KOPT-K1 (cell line): ENCODE data around the gene HADHA.

Experiments used
- H3K27ac ChIP-seq: fragments of 200-600 bp; sonication (generic); 2 replicates; pipeline ENCODE4 v1.5.1; 2016; ENCODE audit warnings: antibody characterized with exemption, mild to moderate bottlenecking, low read depth, low read length; ENCODE audit not compliant: poor library complexity, severe bottlenecking
- H3K36me3 ChIP-seq: fragments of 200-600 bp; sonication (generic); 2 replicates; pipeline ENCODE4 v1.5.1; 2017; ENCODE audit warnings: antibody characterized with exemption, mild to moderate bottlenecking, low read length, moderate library complexity; ENCODE audit not compliant: insufficient read depth
- H3K9me3 ChIP-seq: fragments of 200-600 bp; sonication (generic); 2 replicates; pipeline ENCODE4 v1.5.1; 2017; ENCODE audit warnings: antibody characterized with exemption, low read length, mild to moderate bottlenecking; ENCODE audit not compliant: insufficient read depth, poor library complexity, severe bottlenecking

The HADHA gene

DNA sequence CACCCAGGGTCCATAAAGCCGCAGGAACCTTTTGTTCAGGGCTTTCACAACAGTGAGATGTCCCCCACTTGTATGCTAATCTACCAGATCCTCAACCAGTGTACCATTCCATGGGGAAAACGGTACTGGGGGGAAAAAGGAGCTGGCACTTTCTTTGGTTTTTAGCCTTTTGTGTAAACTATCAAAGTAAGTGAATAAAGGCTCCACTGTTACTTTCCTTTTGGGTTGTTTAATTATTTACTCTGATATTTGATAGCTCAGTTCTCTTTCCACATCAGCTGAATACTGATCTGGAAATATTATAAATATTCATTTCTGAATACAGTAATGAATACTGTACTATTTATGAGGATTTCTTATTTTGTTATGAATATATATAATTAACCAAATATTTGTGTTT, 20.3 kb downstream of the HADHA start:
- peaks cover 93% of the 10 kb centered on the region for H3K36me3 ChIP-seq
- no peak overlapping the region for H3K27ac ChIP-seq
- peaks cover 4% of the 10 kb centered on the region for H3K9me3 ChIP-seq

- H3K27ac ChIP-seq: no peak overlapping the region
- H3K9me3 ChIP-seq: peaks cover 4% of the 10 kb centered on the region
- peaks cover 86% of the 10 kb centered on the region for H3K36me3 ChIP-seq
These were observed 21.4 kb downstream of the HADHA start for GRCh38 chr2:26223018-26223417.

DNA sequence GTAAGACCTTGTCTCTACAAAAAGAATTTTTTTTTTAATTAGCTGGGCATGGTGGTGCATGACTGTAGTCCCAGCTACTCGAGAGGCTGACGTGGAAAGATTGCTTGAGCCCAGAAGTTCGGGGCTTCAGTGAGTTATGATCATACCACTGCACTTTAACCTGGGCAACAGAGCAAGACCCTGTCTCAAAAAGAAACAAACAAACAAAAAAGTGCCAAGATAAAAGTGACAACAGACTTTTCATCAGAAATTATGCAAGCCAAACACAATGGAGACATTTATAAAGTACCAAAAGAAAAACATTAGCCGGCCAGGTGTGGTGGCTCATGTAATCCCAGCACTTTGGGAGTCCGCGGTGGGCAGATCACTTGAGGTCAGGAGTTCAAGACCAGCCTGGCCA, 26.7 kb downstream of the HADHA start:
- Histone ChIP-seq H3K27ac (no peak overlapping the region), H3K36me3 (peaks cover 90% of the 10 kb centered on the region), H3K9me3 (no peaks in the 10 kb centered on the region)

- Histone ChIP-seq H3K9me3 (no peaks in the 10 kb centered on the region), H3K27ac (no peak overlapping the region), H3K36me3 (peaks cover 90% of the 10 kb centered on the region)
These were observed 27.8 kb downstream of the HADHA start for GRCh38 chr2:26216587-26216986.

- Histone ChIP-seq H3K27ac (no peak overlapping the region), H3K36me3 (peaks cover 92% of the 10 kb centered on the region), H3K9me3 (no peaks in the 10 kb centered on the region)
These were observed 28.6 kb downstream of the HADHA start for GRCh38 chr2:26215833-26216232.

- H3K36me3 ChIP-seq: peaks cover 92% of the 10 kb centered on the region
- no peak overlapping the region for H3K27ac ChIP-seq
These were observed 29.7 kb downstream of the HADHA start for GRCh38 chr2:26214759-26215158.

GRCh38 chr2:26212011-26212410, 32.4 kb downstream of the HADHA start:
- Histone ChIP-seq H3K36me3 (peaks cover 100% of the 10 kb centered on the region), H3K9me3 (no peaks in the 10 kb centered on the region), H3K27ac (no peak overlapping the region)

More at GRCh38 chr2:26214759-26215158, 29.7 kb downstream of the HADHA start:
- H3K9me3 ChIP-seq: no peaks in the 10 kb centered on the region

DNA sequence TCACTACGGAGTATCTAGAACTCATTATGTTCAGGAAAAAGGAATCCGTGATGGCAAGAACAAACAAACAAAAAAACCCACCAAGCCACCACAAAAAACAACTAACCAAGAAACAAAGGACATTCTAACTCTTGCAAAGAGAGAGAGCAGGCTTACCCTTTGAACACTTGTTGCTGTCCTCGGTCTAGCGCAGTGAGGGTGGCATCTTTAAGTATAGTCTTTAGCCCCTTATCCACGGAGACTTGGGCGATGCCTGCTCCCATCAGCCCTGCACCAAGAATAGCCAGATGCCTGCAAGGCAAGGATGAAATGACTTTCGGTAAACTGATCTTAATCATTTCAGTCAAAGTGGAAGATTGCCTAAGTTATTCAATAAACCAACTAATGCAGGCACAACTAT, 40.5 kb downstream of the HADHA start:
- H3K9me3 ChIP-seq: no peaks in the 10 kb centered on the region
- H3K27ac ChIP-seq: no peak overlapping the region
- peaks cover 99% of the 10 kb centered on the region for H3K36me3 ChIP-seq

DNA sequence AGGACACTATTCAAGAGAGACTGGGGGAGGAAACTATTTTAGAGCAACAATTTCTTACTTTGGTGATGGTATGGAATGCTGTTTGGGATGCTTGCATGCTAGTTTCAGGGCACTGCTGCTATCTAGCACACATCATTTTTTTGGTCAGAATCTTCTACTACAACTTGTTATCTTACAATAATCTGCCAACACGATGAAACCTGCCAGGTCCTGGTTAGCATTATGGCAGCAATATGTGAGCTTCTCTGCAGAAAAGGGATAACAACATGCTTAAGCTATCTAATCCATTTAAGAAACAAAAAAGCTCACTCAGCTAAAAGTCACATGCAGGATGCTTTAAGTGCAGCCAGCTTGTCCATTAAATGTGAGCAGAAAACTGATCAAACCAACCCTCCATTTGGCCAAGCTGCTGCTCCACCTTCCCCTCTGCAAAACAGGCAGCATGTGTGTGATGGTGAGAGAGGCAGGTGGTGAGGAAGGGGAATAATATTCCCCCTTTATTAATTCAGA, 41.4 kb downstream of the HADHA start:
- Histone ChIP-seq H3K36me3 (peaks cover 99% of the 10 kb centered on the region), H3K9me3 (no peaks in the 10 kb centered on the region), H3K27ac (no peak overlapping the region)

- H3K9me3 ChIP-seq: no peaks in the 10 kb centered on the region
- no peak overlapping the region for H3K27ac ChIP-seq
- H3K36me3 ChIP-seq: peaks cover 100% of the 10 kb centered on the region
These were observed 46.9 kb downstream of the HADHA start for GRCh38 chr2:26197516-26197915.

DNA sequence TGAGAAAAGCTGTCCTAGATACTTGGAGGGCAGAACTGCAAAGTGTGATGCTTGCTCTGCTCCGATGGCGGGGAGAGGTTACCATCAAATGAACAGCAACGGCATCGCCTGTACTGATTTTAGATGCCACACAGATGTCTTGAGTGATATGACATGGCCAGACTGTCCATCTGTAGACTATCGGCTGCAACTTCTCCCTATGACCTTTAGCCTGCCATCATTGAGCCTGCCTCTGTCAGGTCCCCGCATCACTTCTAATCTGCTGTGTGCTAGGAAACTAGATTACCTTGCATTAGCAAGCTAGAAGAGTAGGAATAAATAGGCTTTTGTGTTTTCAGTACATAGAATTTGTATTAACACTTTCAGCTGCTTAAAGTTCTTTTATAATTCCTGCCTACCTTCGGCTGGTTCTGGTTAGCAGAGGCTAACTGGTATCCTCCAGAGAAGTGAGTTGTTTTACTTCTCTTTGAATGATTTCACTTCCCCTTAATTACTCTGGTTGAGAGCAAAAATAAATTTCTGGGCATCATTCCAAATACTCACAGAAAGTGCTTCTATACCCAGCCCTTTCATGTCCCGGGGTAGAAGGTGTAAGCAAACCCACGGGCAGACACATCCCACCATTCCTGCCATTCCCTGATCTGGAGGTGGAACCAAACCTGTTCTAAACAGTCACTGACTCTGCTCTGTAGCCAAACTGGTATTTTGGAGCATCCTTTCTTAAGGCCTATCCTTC, 47.6 kb downstream of the HADHA start:
- Histone ChIP-seq H3K9me3 (no peaks in the 10 kb centered on the region), H3K27ac (no peak overlapping the region), H3K36me3 (peaks cover 100% of the 10 kb centered on the region)

GRCh38 chr2:26195040-26195984, 49.1 kb downstream of the HADHA start:
- Histone ChIP-seq H3K36me3 (peaks cover 100% of the 10 kb centered on the region), H3K27ac (no peak overlapping the region), H3K9me3 (no peaks in the 10 kb centered on the region)

DNA sequence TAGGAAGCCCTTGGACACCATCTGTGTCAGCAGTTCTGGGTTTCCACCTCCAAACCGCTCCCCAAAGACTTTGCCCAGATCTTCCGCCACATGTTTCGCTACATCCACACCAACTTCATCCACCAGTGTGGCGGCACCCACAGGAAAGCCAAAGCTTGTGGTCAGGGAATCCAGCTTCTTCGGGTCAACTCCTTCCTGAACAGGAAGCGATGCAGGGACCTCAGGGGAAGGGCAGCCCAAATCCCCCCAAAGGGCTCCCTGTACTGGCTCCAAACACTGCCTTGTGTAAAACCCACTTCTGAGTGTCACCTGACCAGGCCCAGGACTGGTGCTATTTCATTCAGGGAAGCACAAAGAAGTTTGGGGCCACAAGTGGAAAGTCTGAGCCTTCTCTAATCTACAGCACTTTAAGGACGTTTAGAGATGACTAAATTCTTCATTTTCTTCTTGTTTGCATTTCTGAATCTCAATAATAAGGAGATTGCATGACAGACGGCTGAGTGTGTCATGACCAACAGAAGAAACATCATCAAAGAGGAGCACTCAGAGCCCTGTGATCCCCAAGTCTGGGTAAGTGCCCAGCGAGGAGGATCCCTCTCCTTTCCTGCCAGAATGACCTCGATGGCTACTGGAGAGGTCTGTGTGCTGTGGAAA, 50.7 kb downstream of the HADHA start:
- Histone ChIP-seq H3K9me3 (no peaks in the 10 kb centered on the region), H3K27ac (no peak overlapping the region), H3K36me3 (peaks cover 96% of the 10 kb centered on the region)

DNA sequence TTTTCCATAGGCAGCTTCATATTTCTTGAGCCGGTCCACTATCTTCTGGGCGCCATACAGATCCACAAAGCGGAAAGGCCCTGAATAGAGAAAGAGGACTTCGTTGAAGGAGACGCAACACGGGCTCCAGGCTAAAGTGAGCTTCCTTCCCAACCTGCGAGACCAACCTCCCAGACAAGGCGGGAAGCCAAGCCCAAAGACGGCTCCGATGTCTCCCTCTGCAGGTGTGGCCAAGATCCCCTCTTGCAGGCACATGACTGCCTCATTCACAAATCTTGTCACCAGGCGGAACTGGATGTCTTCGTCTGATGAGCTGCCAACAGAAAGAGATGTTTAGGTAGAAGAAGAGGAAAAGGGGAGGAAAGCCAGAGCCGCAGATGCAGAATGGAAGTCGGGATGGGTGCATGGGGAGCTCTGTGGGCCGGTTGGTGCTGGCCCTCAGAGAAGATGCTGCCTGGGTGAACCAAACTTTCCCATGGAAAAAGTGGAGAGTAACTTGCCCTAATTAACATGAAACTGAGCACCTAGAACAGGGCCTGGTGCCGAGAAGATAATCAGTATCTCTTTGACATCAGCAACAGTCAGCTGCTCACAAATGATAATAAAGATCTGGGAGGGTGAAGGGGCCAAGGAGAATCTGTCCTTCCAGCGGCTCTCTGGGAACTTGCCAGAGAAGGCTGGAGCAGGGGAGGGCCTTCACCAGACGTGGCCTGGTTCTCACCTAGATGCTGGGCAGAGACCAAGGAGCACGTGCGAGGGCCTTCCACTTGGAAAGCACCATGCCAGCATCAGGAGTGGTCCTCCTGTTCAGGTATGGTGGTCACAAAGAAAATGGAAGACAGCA, 52.9 kb downstream of the HADHA start:
- no peak overlapping the region for H3K27ac ChIP-seq
- H3K36me3 ChIP-seq: peaks cover 75% of the 10 kb centered on the region
- H3K9me3 ChIP-seq: no peaks in the 10 kb centered on the region
